Activated CD4-positive, alpha-beta T cell treated with anti-CD3 and anti-CD28 coated beads, Interleukin-2, amount 10 ng/mL, durations not matched to agents 24 days and 14 days (primary cell): Measurements from ENCODE around the gene FDXACB1. TPM values are rescaled to one million over a fixed set of nuclear protein-coding genes. Genes with fewer than 3 reads are reported as not detected.

Source experiments
- DNase-seq: peaks from one replicate; pipeline ENCODE4 v3.0.0; 2022
- H3K27ac Mint-ChIP-seq: one replicate; pipeline ENCODE4 v1.8.0; 2022; ENCODE audit warnings: mild to moderate bottlenecking, mixed read lengths
- H3K27me3 Mint-ChIP-seq: one replicate; pipeline ENCODE4 v1.8.0; 2022; ENCODE audit warnings: mixed read lengths
- H3K36me3 Mint-ChIP-seq: one replicate; pipeline ENCODE4 v1.8.0; 2022; ENCODE audit warnings: low read depth, mild to moderate bottlenecking, mixed read lengths
- H3K4me1 Mint-ChIP-seq: one replicate; pipeline ENCODE4 v1.8.0; 2021; ENCODE audit warnings: mixed read lengths
- H3K4me3 Mint-ChIP-seq: one replicate; pipeline ENCODE4 v1.8.0; 2022; ENCODE audit warnings: mild to moderate bottlenecking, moderate library complexity, mixed read lengths
- H3K9me3 Mint-ChIP-seq: one replicate; pipeline ENCODE4 v1.8.0; 2021; ENCODE audit warnings: mixed read lengths
- intact Hi-C: fragments of 100-400 bp; cut with micrococcal nuclease; formaldehyde crosslinking; loops from one replicate; pipeline ENCODE4 v1.15.1; 2023
- total RNA-seq: library from RNA; stranded (reverse); gene quantifications from 2 replicates; pipeline ENCODE4 v1.2.3, GENCODE V29; 2022

Gene FDXACB1
- total RNA-seq, 1 donor from 2014 or later, result 10.0 TPM

GRCh38 chr11:111826322-111826950 lies 52.5 kb downstream of the FDXACB1 start:
- no peak for DNase-seq
- intact Hi-C loops, result no loop called here
- Mint-ChIP-seq H3K36me3 (peaks cover 26% of the 10 kb centered on the region), H3K9me3 (no peaks in the 10 kb centered on the region), H3K4me3 (no peak overlapping the region), H3K4me1 (peaks cover 11% of the 10 kb centered on the region), H3K27me3 (no peaks in the 10 kb centered on the region), H3K27ac (no peak overlapping the region)

Other genes with a start within 250 kb of the FDXACB1 start
- 63.2 and 63.6 TPM in 2 replicates for gene PPP2R1B, start 112.8 kb downstream of the FDXACB1 start, total RNA-seq
- gene ALG9, start 7.6 kb downstream of the FDXACB1 start, total RNA-seq, result 32.6 and 32.9 TPM in 2 replicates
- 22.6 and 25.5 TPM in 2 replicates for gene CFAP68, start 376 bp upstream of the FDXACB1 start, total RNA-seq
- not detected in 2 replicates for gene CRYAB, start 32.6 kb upstream of the FDXACB1 start, total RNA-seq
- not detected in 2 replicates for gene HSPB2, start 33.6 kb upstream of the FDXACB1 start, total RNA-seq
- not detected in 2 replicates for gene C11orf52, start 39.7 kb upstream of the FDXACB1 start, total RNA-seq
- gene DIXDC1, start 58.2 kb upstream of the FDXACB1 start, total RNA-seq, result 22.2 and 23.3 TPM in 2 replicates
- gene DLAT, start 146.2 kb upstream of the FDXACB1 start, total RNA-seq, result 59.2 and 61.8 TPM in 2 replicates
- gene PIH1D2, start 194.9 kb upstream of the FDXACB1 start, total RNA-seq, result 0.21 and 0.59 TPM in 2 replicates
- gene NKAPD1, start 195.1 kb upstream of the FDXACB1 start, total RNA-seq, result 24.4 and 27.0 TPM in 2 replicates
- 86.3 and 89.7 TPM in 2 replicates for gene TIMM8B, start 207.6 kb upstream of the FDXACB1 start, total RNA-seq
- gene SDHD, start 207.7 kb upstream of the FDXACB1 start, total RNA-seq, result 95.2 and 101 TPM in 2 replicates